Spleen (tissue), 7 donors: ENCODE data around the gene PTTG1IP.

ENCODE experiments used
- POLR2A ChIP-seq, 3 donors: fragments of 450-650 bp; IDR thresholded peaks; one replicate each; pipeline ENCODE4 v1.5.1; 2017; ENCODE audit warnings: antibody characterized with exemption in 3 of 3, mild to moderate bottlenecking in 1 of 3
- POLR2AphosphoS5 ChIP-seq, 3 donors: sonication (generic); formaldehyde crosslinking; IDR thresholded peaks; one replicate each; pipeline ENCODE4 v1.5.1; 2017; ENCODE audit warnings: antibody characterized with exemption in 3 of 3
- TF ChIP-seq, protein P1 (sequence below), 11 experiments: fragments of 200-600 bp in 7 of 11; fragments of 450-650 bp in 4 of 11; sonication (generic) in 4 of 11; IDR thresholded peaks in 8 of 11; conservative IDR thresholded peaks in 3 of 11; 1 replicate in 7 of 11; 2 replicates in 4 of 11; pipeline versions ENCODE4 v1.4.0 to v1.8.0; 2016 to 2021; ENCODE audit warnings: antibody characterized with exemption in 11 of 11, inconsistent platforms in 4 of 11, mild to moderate bottlenecking in 1 of 11
- donor health status: DM: no; HTN: no; CAD: no; lungs with moderate emphysema.
- donor health status: DM: no; HTN: no; CAD: no.
- donor health status: DM: no; HTN: no; CAD: no.

- TF ChIP-seq, protein P1, sequence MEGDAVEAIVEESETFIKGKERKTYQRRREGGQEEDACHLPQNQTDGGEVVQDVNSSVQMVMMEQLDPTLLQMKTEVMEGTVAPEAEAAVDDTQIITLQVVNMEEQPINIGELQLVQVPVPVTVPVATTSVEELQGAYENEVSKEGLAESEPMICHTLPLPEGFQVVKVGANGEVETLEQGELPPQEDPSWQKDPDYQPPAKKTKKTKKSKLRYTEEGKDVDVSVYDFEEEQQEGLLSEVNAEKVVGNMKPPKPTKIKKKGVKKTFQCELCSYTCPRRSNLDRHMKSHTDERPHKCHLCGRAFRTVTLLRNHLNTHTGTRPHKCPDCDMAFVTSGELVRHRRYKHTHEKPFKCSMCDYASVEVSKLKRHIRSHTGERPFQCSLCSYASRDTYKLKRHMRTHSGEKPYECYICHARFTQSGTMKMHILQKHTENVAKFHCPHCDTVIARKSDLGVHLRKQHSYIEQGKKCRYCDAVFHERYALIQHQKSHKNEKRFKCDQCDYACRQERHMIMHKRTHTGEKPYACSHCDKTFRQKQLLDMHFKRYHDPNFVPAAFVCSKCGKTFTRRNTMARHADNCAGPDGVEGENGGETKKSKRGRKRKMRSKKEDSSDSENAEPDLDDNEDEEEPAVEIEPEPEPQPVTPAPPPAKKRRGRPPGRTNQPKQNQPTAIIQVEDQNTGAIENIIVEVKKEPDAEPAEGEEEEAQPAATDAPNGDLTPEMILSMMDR (IDR thresholded peaks at IDR 0.05 in 8 of 11, conservative IDR thresholded peaks at IDR 0.05 in 3 of 11): no peak
- TF ChIP-seq POLR2AphosphoS5 (IDR thresholded peaks at IDR 0.05) (no peak), POLR2A (IDR thresholded peaks at IDR 0.05) (no peak)
Measured at GRCh38 chr21:44817506-44817880, 56.0 kb downstream of the PTTG1IP start.
